Islet precursor cell (in vitro differentiated cells): ENCODE data around the gene UGDH.
"Not testable (repeated sequence)": the region's sequence is repeated elsewhere in the genome, so short reads cannot be mapped to it uniquely, and the experiment has no call there.

ENCODE experiments used
- DNase-seq: peaks from one replicate; pipeline ENCODE4 v3.0.0-alpha.2; 2018

Gene UGDH

GRCh38 chr4:39526765-39527295 lies 409 bp downstream of the UGDH start:
- DNase-seq = no peak

DNA sequence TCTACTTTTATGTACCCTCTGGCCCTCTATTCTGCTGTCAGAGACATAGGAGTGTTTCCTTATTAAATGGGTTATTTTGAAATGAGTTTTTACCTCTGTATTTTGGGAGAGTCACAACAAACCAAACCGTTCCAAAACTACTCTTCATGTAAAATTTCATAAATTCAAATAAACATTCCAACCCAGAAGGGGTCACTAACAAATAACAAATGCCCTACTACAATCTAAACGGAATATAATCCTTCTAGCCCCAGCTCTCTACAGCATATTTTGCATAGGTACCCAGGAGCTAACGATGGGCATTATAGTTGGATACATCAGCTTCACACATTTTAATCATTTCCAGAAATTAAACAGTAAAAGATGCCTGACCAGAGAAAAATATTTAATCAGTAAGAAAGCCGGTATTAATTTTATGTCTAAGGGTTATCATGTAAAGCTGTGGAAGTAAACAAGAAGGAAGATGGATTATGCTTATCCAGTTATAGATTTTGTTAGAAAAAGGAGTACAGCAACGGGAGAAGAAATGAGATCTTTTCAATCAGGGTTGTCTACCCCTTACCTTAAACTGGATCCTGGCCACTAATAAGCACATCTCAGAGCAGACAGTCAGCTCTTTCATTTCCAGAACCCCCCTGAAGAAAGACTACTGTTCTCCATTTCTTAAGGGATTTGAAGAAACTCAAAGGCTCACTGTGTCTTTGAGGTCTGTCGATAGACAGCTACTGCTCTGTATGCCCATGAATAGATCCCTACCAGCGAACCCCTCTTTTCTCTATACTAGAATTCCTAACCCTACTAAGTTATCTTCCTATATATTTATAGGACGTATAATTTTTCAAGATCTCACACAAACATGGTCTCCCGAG lies 1.2 kb downstream of the UGDH start:
- no peak for DNase-seq

- no peak for DNase-seq
Observed at GRCh38 chr4:39524161-39524957, 2.9 kb downstream of the UGDH start.

DNA sequence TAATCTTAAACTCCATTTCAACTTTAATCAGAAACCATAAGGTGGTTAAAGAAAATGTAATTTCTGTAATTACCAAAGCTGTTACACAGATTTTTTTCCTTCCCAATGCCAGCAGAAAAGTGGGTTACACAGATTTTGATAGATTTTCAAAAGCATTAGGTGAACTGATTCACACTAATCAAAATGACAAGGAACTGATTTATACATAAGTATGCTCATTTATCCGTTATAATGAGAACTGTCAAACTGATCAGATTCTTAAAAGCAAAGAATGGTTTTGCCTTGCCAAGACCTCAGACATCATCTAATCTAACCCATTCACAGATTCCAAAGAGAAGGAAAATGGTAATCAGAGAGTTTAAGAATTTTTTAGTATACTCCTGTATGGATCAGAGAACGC lies 5.2 kb downstream of the UGDH start:
- DNase-seq = no peak

GRCh38 chr4:39521253-39521919 lies 5.9 kb downstream of the UGDH start:
- no peak for DNase-seq

DNA sequence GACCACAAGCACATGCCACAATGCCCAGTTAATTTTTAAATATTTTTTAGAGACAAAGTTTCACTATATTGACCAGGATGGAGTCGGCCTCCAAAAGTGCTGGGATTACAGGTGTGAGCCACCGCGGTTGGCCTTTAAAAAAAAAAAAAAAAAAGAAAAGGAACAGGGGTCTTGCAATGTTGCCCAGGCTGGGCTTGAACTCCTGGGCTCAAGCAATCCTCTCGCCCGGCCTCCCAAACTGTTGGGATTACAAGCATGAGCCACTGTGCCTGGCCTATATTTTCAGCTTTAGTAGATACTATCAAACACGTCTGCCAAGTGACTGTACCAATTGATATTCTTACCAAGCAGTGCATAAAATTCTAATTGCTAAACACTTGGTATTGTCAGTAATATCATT lies 8.8 kb downstream of the UGDH start:
- DNase-seq = no peak

DNA sequence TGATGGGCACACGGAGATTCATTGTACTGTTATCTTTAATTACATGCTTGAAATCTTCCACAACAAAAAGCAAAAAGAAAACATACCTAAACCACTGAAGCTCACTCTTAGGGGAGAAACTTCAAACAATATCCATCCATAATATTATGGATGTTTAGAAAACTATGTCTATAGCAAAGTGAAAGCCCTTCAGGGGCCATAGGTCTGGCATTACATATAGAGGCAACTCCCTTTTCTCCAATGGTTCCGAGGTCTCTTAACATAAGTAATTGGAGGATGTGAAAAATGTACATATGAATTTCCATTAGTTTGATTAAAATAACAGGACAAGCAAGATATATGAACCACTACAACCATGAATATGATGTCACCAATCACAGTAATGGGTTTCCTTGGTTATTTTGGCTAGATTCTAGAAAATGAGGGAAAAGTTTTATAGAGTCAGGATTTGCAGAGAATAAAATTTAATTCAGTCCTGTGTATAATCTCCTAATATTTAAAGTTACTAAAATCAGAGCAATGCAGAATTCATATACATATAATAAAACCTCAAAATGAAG lies 10.8 kb downstream of the UGDH start:
- no peak for DNase-seq

DNA sequence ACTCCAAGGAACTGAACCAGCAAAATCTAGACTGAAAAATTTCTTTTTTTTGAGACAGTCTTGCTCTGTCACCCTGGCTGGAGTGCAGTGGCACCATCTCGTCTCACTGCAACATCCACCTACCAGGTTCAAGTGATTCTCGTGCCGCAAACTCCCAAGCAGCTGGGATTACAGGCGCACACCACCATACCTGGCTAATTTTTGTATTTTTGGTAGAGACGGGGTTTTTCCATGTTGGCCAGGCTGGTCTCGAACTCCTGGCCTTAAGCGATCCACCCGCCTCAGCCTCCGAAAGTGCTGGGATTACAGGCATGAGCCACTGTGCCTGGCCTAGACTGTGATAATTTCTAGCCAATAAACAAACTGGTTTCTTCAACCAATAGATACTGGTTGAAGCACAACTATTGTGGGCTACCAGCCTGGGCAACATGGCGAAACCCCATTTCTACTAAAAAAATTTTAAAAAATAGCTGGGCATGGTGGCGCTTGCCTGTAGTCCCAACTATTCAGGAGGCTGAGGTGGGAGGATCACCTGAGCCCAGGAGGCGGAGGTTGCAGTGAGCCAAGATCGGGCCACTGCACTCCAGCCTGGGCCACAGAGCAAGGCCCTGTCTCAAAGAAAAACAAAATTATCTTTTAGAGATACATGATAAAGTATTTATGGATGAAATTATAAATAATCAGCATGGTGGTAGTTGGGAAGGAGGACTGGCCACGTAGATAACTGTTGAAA lies 11.4 kb downstream of the UGDH start:
- not testable (repeated sequence) for DNase-seq

DNA sequence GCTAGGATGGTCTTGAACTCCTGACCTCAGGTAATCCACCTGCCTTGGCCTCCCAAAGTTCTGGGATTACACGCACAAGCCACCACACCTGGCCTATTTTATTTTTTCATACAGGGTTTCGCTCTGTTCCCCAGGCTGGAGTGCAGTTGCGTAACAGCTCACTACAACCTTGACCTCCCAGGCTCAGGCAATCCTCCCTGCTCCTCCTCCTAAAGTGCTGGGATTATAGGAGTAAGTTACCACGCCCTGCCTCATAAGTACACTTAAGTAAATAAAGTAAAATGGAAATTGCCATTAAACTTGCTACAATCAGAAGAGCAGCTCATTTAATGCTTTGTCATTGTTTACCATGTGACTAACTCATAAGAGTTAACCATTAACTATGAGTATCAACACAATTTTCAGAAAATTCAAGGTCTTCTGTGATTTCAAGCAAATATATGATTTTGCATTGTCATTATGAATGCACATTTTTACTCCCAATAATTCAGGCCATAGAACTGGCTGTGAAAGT lies 12.3 kb downstream of the UGDH start:
- no peak for DNase-seq

GRCh38 chr4:39514266-39514665 lies 13.0 kb downstream of the UGDH start:
- DNase-seq = not testable (repeated sequence)

GRCh38 chr4:39510348-39510929 lies 16.8 kb downstream of the UGDH start:
- no peak for DNase-seq

DNA sequence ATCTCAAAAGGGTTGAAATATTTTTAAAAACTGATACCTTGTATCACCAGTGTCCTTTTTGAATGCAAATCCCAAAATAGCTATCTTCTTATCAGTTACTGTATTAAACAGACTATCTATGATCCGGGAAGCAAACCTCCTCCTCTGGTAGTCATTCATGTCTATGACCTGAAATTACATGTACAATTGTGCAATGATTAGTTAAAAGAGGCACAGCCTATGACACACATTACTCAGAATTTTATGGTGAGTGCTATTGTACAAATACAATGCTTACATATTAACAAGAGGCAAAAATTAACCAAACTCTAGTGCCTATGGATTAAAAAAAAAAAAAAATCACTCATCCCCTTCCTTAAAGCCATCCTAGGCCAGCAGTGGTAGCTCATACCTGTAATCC lies 21.7 kb downstream of the UGDH start:
- DNase-seq = no peak

DNA sequence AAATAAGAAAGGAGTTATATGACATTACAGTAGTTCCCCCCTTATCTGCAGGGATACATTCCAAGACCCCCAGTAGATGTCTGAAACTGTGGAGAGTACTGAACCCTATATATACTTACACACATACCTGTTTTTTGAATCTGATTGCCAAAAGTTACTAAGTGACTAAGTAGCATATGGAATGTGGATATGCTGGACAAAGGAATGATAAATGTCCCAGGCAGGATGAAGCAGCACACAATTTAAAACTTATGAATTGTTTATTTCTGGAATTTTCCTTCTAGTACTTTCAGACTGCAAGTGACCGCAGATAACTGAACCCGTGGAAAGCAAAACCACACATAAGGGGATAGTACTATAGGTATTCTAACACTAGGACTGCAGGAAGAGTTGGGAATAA lies 22.7 kb downstream of the UGDH start:
- DNase-seq = no peak

GRCh38 chr4:39502664-39503035 lies 24.6 kb downstream of the UGDH start:
- not testable (repeated sequence) for DNase-seq

DNA sequence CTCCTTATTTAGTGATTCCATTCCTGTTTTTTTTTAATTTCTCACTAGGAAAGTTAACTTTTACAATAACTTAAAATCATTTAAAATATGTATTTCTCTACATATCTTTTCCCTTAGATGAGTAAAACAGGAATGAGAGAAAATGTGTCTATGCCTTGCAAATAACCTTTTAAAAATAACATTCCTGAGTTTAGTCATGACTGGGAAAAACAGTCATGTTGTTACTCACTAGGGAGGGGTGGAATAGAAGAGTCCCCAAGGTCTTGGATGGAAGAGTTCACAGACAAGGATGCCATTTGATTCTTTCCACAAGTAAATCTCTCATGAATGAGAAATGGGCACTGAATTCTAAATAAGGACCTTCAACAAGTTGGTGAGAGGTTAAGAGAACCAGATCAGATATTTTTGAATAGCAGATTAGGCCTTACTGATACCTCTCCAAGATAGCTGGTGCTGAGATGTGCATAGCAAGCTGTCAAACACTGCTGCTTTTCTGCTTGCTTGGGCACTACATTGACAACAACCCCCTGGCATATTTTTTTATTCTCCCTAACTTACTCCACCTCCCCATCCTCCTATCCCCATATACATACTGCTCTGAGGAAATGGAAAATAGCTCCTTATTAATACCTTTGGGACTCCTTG lies 25.1 kb downstream of the UGDH start:
- no peak for DNase-seq

- DNase-seq = no peak
Observed at GRCh38 chr4:39498727-39499020, 28.6 kb downstream of the UGDH start.

- DNase-seq = no peak
Observed at GRCh38 chr4:39497909-39498726, 29.1 kb downstream of the UGDH start.

DNA sequence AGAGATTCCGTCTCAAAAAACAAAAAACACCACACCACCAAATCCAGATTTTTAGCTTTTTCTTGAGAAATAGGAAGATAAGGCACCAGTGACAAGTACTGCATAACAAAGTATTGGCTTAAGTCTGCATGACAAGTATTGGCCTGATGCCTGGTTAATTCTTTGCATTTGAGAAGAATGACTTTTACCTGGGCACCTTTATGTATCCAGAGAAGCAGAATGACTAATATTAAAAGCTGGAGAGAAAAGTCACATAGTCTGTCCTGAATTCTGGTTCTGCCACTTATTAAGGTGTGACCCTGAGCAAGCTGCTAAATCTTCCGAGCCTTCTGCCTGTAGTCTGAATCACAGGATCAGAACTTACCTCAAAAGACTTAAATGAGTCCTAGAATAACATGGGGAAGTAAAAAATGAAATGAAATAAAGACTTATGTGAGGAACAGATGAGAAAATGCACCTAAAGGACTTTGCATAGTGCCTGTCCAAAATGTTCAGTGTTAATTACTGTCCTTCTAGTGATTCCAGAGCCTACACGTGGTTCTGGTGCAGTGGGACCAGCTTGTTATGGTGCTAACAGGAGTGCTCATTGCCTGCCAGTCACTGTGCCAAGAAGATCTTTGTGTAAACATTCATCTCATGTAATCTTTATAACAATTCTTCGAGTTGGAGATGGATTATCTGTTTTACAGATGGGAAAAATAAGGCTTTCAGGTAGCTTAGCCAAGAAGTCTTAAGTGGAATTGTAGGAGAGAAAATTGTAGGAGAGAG lies 31.6 kb downstream of the UGDH start:
- no peak for DNase-seq

- no peak for DNase-seq
Observed at GRCh38 chr4:39494354-39494753, 32.9 kb downstream of the UGDH start.

- no peak for DNase-seq
Observed at GRCh38 chr4:39490322-39490721, 36.9 kb downstream of the UGDH start.
